Embryonic facial prominence (tissue), 1 donor: Measurements from ENCODE around the gene ABCD1.
"Not testable (repeated sequence)": the region's sequence is repeated elsewhere in the genome, so short reads cannot be mapped to it uniquely, and the experiment has no call there.

Experiments used
- DNase-seq: peaks from one replicate; pipeline ENCODE4 v3.0.0-alpha.2; 2016; ENCODE audit errors: extremely low spot score

ABCD1 gene

DNA sequence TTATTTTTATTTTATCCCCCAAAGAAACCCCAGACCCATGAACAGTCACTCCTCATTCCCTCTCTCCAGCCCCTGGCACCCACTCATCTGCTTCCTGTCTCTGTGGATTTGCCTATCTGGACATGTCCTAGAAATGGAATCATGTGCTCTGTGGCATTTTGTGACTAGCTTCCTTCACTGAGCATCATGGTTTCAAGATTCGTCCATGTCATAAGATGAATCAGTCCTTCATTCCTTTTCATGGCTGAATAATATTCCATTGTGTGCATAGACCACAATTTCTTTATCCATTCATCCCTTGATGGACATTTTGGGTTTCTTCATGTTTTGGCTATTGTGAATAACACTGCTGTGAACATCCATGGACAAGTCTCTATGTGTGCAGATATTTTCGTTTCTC, 10.2 kb downstream of the ABCD1 start:
- no peak for DNase-seq

DNA sequence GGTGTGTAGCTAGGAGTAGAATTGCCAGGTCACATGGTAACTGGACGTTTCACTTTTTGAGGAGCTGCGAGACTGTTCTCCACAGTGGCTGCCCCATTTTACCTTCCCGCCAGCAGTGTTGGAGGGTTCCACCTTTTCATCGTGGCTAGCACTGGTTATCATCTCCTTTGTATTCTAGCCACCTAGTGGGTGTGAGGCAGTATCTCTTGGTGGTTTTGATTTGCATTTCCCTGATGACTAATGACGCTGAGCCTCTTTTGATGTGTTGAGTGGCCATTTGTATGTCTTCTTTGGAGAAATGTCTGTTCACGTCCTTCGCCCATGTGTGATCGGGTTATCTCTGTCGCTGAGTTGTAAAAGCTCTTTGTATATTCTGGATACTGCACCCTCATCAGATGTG, 10.6 kb downstream of the ABCD1 start:
- DNase-seq = no peak

DNA sequence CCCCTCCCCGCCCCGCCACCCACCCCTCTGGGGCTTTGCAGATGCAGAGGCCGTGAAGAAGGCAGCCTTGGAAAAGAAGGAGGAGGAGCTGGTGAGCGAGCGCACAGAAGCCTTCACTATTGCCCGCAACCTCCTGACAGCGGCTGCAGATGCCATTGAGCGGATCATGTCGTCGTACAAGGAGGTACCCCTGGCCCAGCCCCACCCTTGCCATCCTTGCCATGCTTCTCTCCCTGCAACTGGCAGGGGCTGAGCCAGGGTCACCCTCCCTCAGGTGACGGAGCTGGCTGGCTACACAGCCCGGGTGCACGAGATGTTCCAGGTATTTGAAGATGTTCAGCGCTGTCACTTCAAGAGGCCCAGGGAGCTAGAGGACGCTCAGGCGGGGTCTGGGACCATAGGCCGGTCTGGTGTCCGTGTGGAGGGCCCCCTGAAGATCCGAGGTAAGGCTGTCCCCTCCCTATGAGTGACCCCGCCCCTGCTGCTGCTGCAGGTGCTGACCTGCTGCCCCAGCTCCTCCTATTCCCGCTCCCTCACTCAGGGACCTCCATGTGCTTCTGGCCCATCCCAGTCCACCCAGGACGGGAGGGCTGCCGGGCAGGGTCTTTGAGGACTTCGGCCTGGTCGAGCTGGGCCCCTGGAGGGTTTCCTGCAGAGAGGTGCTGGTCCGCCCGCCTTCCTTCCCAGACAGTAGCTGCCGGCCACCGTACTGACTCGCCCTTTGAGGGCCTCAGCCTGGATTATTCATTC, 11.6 kb downstream of the ABCD1 start:
- no peak for DNase-seq

DNA sequence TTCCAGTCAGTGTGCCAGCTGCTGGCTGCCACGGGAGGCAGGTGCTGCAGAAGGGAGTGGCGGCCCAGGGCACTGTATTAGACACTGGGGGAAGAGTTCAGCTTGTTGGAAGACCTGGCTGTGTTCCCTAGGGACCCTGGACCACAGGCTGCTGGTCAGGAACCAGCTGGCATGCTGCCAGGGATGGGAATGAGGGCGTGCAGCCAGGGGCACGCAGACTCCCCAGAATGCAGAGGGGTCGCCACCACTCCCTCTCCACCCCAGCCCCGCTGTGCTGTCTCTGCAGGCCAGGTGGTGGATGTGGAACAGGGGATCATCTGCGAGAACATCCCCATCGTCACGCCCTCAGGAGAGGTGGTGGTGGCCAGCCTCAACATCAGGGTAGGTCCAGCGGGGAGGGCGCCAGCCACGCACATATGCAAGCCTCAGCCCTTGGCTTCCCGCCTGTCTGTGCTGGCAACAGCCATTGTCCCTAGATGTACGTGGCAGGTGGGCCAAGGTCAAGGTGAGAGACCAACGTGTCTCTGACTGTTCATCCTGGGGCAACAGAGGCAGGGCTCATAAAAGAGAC, 12.3 kb downstream of the ABCD1 start:
- DNase-seq = no peak

DNA sequence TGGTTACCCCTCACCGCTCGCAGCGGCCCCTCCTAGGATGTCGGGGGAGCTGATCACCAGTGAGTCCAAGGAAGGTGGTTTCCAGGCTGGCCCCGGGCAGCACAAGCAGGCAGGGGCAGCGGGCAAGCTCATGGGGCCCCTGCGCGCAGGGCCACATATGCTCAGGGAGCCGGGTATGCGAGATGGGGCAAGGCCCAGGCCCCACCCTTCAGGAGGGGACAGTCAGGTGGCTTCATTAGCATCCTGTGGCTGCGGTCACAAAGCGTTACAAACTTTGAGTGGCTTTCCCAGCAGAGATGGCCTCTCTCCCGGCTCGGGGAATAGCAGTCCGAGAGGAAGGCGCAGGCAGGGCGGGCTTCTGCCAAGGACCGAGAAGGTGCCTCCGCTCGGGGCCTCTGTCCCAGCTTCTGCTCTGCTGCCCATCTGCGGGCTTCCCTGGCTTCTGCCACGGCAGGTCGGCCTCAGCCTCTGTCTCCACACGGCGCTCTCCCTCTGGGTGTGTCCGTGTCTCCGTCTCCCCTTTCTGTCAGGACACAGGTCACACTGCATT, 13.5 kb downstream of the ABCD1 start:
- DNase-seq = no peak

DNA sequence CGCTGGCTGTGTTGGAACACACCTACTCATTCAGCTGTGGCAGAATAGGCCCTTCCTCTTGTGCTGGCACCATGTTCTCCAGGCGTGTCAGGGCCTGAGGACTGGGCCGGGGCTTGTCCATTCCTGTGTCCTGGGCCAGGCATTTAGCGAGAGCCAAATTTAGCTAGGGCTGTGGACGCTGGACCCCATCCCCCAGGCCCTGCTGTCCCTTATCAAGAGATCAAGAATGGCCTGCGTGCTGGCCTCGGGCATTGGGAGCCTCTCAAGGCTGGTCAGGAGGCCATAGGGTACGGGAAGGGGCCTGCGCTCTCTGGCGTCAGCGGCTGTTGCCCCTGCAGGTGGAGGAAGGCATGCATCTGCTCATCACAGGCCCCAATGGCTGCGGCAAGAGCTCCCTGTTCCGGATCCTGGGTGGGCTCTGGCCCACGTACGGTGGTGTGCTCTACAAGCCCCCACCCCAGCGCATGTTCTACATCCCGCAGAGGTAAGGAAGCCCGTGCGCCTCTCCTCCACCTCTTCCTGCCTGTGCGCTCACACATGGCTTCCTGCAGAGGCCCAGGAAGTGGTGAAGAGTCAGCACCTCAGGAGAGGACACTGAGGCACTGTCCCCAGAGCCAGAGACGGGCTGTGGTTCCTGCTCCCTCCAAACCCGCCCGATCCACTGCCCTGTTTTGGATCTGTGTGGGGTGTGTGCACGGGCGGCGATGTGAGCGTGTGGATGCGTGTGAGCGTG, 15.3 kb downstream of the ABCD1 start:
- DNase-seq = no peak

DNA sequence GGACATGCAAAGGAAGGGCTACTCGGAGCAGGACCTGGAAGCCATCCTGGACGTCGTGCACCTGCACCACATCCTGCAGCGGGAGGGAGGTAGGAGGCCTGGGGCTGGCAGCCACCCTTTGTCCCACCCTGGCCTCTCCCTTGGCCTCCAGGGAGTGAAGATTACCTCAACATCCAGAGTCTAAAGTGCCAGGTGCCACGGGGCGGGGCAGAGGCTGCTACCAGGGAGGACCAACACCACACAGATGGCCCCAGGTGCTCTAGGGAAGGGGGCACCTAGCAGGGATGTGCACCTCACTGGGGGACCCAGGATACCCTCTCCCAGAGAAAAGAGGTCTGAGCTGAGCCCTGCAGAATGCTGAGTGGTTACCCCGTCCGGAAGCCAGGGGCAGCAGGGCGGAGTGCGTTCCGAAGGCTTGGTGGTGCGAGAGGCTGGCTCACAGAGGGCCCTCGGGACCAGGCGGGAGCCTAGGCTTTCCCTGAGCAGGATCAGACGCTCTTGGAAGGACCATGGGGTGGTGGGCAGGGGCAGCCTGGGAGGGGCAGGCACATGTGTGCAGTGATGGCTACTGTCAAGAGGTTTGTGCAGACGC, 16.1 kb downstream of the ABCD1 start:
- no peak for DNase-seq

DNA sequence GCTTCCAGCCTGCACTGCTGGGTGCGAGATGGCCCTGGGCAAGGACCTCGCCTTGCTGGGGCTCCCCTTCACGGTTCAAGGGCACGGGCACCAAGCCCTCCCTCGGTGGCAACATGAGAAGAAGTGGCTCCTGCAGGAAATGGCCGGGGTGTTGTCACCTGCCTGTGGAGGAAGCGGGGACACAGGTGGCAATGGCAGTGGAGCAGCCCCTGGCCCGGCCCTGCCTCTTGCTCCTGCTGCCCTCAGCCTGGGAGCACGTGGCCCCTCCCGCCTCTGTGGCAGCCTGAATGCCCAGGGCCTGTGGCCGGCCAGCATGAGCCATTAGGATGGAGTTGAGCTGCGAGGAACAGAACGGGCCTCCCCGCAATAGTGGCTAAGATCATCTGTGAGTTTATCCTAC, 16.8 kb downstream of the ABCD1 start:
- DNase-seq = no peak

DNA sequence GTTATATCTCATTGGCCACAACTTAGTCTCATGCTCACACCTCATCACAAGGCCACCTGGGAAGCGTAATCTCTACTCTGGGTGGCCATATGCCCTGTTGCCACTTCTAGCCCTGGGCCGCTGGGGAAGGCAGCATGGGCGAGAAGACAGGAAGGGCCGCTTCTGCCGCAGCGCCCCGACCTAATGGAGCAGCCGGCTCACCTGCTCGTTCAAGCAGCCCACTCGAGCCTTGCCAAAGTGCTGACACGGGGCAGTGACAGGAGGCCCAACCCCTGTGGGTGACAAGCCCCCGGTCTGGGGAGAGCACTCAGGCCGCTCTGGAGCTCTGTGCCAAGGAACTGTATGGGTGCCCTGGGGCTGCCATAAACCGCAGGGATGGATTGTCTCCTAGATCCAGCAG, 17.5 kb downstream of the ABCD1 start:
- not testable (repeated sequence) for DNase-seq

DNA sequence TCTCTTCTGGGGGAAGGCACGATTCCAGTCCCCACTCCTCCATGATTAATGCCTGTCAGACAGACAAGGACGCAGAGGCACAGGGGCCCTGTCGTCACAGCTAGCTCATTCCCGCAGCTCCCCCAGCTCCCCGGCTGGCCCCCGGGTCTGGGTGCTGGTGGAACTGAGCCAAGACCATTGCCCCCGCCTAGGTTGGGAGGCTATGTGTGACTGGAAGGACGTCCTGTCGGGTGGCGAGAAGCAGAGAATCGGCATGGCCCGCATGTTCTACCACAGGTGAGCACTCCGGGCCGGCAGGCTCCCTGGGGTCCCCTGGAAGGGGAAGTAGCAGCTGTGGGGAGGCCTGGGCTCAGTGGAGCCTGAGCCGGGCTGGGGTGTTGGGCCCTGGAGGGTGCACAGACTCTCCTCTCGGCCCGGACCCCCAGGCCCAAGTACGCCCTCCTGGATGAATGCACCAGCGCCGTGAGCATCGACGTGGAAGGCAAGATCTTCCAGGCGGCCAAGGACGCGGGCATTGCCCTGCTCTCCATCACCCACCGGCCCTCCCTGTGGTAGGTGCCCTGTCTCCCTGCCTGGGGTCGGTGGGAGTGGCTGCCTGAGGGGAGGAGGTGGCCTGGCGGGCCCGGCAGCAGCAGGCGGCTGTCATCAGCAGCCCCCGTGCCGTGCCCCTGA, 18.3 kb downstream of the ABCD1 start:
- not testable (repeated sequence) for DNase-seq

DNA sequence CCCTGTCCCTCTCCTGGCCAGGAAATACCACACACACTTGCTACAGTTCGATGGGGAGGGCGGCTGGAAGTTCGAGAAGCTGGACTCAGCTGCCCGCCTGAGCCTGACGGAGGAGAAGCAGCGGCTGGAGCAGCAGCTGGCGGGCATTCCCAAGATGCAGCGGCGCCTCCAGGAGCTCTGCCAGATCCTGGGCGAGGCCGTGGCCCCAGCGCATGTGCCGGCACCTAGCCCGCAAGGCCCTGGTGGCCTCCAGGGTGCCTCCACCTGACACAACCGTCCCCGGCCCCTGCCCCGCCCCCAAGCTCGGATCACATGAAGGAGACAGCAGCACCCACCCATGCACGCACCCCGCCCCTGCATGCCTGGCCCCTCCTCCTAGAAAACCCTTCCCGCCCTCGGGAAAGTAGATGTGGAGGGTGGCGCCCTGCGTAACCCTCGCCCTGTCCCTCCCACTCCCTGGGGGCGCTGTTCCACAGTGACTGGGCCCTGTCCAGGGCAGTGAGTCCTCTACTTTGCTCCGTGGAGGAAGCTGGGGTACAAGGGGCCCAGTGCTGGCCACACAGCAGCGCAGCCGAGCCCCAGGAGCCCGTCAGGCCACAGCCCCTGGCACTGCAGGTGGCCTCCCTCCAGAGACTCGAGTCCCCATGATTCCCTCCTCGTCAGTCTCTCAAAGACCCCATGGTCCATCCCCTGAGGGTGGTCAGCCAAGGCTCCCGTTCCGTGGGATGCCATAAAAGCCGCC, 19.0 kb downstream of the ABCD1 start:
- not testable (repeated sequence) for DNase-seq

DNA sequence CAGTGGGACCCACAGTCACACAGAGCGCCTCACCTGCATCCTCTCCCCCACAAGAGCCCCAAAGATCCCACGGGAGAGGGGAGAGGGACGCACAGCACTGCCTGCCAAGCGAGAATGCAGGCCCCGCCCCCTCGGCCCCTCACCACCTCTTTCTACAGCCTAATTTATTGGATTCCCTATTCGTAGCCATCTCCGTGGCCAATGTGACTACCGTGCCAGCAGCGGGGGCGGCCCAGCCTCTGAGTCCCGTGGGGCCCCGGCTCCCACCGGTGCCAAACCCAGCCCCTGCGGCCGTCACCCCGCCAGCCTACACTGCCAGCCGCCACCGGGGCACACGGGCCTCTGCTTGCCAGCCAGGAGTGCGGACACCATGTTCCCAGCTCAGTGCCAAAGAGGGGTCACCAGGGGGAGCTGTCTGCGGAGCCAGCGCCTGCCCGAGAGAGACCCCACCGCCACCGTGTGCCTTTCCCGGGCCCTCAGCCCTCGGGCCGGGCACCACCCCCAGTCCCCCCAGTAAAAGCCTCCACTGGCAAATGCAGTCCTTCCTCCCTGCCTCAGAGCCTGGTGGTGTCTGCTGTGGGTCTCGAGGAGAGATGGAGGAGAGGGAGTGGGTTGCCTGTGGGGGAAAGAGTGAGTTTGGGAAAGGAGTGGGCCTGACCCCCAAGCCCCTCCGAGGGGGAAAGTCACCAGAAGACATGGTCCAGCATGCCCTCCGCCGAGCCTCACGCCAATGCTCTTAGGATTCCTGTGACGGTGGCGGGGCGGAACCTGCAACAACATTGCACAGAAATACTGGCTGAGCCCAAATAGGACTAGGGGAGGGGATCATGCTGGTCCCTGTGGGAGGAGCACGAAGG, 19.8 kb downstream of the ABCD1 start:
- no peak for DNase-seq

DNA sequence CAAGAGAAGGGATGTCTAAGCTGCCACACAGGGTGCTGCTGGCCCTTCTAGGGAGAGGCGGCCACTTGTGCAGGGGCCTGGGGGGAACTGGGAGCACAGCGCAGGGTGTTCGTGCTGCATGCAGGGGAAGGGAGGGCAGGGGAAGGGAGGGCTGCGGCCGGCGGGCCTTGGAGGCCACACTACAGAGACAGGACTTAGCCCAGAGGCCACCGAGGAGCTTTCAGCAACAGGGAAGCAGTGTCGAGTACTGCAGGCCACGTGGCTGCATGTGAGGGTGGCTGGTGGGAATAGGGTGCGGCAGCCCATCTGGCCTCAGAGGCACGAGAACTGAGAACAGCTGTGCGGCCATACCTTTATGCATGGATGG, 20.4 kb downstream of the ABCD1 start:
- not testable (repeated sequence) for DNase-seq

DNA sequence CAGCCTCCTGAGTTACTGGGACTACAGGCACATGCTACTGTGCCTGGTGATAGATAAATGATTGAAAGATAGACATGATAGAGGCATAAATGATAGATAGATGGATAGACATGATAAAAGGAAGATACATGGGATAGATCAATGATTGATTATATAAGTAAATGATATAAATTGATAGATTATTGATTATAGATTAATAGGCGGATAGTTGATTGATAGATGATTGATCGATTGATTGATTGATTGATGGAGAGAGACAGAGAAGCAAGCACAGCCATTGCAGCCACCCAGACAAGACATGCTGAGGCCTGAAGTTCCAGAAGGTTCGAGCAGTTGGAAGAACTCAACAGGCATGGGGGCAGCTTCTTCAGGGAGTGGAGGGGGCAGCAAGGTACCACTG, 21.7 kb downstream of the ABCD1 start:
- DNase-seq = no peak

DNA sequence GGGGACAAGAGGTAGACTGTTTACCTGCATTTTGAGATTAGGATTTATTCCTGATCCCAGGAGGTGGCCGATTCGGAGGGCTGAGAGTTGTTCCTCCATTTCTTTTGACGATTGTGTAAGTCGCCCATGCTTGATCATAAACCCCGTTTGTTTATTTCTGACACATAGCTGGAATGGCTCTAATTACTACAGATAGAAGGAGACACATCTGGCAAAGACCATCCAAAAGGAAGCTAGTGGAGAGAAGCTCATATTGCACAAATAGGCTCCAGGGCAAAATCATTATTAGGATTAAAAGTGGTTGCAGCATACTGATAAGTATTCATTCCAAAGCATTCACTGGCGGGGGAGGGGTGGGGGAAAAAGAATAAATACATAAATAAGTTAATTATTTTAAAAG, 22.3 kb downstream of the ABCD1 start:
- DNase-seq = not testable (repeated sequence)

DNA sequence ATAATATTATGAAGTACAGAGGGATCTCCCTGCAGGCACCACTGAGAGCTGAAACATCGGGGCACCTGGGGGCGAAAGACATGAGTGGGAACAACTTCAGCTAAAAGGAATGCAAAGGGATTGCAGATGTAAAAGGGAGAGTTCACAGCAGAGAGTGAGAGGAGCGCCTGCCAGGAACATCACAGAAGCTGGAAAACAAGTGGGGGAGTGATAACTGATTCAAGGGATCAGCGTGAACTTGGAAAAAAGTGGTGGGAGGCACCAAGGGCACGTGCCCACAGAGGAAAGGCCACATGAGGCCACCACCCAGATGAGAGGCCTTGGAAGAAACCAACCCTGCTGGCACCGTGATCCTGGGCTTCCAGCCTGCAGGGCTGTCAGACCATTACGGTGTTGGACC, 24.4 kb downstream of the ABCD1 start:
- DNase-seq = not testable (repeated sequence)

DNA sequence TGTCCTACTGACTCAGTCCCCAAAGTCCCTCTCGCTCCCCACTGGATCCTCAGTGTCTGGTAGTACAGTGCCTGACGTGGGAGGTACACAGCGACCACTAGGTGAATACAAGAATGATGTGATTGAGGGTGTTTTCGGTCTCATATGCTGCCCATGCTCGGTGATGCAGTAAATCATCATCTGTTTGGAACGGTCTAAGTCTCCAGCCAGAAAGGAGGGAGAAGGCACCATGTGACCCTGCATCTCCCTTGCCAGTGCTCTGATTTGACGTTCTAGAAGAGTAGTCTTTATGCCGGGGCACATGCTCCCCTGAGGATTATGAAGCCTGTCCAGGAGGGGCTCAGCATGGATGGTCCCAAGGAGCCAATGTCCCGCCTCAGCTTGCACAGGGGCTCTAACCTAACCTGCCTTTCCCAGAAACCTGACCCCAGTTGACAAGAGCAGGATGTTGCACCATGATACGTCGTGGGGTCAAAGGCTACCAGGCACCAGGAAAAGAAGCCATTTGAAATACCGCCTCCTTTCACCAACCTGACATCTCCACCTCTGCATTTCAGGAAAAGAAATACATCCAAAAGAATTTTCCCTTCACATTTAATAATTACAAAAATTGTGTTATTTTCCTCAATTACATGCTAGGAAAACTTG, 25.6 kb downstream of the ABCD1 start:
- no peak for DNase-seq

DNA sequence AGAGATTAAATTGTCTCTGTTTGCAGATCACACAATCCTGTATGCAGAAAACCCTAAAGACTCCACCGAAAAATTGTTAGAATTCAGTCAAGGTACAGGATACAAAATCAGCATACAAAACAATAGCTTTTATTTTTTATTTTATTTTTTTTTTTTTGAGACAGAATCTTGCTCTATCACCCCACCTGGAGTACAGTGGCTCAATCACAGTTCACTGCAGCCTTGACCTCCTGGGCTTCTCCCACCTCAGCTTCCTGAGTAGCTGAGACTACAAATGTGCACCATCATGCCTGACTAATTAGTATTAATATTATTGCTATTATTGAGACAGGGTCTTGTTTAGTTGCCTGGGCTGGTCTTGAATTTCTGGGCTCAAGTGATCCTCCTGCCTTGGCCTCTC, 30.5 kb downstream of the ABCD1 start:
- DNase-seq = no peak

DNA sequence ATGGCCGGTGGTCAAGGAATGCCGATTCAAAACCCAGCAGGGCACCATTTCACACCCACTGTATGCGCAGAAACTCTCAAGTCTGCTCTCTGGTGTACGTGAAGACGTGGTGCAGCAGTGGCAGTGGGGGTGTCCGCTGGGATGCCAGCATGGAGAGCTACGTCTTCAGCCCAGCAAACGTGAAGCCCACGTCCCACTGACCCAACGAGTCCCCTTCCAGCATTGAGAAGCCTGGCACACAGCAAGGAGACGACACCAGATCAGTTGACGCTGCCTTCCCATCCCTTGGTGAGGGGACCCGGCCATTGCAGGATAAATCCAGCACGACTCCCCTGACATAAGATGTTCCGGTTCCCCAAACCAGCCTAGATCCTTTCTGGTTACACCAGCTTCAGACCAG, 37.2 kb downstream of the ABCD1 start:
- no peak for DNase-seq
